Raji (cell line): ENCODE data around the gene APOA5.
A peak's percentile ranks its signal among the peaks of the same experiment; 100 is the strongest.

ENCODE experiments used
- POLR2A ChIP-seq: IDR thresholded peaks from 2 replicates; pipeline ENCODE4 v1.6.1; 2011; ENCODE audit warnings: low read depth, low read length, control low read depth; ENCODE audit not compliant: insufficient read depth

The APOA5 gene

DNA sequence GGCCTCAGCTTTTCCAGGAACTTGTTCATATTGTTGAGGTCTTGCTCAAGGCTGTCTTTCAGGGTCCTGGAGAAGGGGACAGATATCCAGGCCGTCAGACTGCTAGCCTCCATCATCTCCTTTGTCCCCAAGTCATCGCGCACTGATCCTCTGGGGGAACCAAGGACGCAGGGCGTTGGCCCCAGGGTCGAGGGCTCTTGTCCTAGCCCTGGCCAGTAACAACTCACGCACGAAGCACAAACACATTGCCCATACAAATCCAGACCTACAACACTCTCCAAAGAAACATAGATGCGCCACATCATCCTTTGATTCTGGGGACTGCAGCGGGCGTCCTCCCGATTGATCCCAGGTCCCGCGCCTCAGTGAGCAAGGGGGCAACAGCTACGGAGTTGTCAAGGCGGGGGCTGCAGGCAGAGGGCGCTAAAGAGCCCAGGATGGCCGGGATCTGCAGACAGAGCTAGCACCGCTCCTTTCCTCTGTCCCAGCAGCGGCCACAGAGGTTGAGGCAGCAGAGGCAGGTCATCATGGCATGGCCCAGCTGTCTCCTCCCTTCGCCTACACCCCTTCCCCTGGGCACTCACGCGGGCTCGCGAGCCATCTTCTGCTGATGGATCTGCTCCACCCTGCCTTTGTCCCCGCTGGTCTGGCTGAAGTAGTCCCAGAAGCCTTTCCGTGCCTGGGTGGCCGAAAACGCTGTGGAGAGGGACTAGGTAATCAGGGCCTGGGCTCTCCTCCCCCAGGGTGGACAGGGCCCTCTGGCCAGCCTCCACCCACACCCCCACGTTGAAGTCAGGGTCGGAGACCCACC, 472 bp downstream of the APOA5 start:
- no peak for TF ChIP-seq POLR2A

GRCh38 chr11:116790167-116791001, 1.3 kb downstream of the APOA5 start:
- TF ChIP-seq POLR2A: no peak

GRCh38 chr11:116788975-116789374, 2.7 kb downstream of the APOA5 start:
- TF ChIP-seq POLR2A: no peak

DNA sequence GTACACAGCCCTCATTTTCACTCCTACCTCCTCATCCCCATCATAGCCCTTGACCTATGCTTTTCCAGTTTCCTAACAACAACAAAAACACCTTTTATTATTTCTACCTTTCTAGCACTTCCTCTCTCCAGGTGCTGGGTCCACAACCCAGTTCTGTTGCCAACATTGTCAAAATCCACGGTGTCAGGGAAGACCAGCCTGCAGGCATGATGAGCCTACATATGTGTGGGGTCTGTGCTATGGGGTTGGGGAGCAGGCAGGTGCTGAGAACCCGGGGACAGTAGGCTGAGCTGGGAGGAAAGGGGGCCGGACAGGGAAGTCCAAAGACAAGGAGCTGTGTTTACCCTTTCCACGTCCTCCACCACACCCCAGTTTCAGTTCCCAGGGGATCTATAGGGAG, 3.1 kb downstream of the APOA5 start:
- TF ChIP-seq POLR2A: no peak

- TF ChIP-seq POLR2A: peak; percentile 84
Measured at GRCh38 chr11:116787786-116788486, 3.7 kb downstream of the APOA5 start, which contains the start of gene ZPR1. ZPR1 (minus strand) TSS chr11:116788023; CDS start chr11:116787990, 33 bp downstream.

GRCh38 chr11:116787436-116787785, 4.3 kb downstream of the APOA5 start:
- TF ChIP-seq POLR2A: no peak

DNA sequence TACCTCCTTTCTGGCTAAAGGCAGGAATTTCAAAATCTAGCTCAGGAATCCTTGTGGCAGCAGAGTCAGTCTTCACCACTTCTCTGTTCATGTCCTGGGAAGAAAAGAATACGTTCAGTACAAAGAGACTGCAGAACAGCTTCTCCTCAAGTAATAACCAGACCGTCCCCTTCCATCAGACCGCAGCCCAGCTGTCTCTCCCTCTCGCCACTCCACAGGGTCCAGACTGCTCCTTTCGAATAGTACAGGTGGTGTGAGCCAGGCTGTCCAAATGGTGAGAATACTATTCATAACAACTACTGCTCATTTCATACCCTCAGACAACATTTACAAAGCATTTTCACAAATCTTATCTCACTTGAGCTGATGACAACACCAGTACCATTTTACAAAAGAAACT, 4.7 kb downstream of the APOA5 start:
- TF ChIP-seq POLR2A: no peak

DNA sequence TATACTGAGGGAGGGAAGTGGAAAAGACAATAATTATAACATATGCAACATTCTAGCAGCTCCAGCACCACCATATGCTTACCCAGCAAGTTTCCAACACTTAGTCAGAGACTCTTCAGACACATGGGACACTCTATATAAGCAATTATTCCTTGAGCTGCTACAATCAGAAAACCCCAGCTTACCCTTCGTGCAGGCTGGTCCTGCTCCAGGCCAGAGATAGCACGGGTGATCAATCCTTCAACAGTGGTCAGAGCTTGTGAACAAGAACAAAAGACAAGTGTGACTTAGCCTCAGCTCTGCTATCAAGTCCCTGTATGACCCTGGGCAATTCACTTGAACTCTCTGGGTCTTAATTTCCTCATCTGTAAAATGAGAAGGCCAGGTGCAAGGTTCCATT, 5.4 kb downstream of the APOA5 start:
- TF ChIP-seq POLR2A: no peak

GRCh38 chr11:116782728-116783127, 9.0 kb downstream of the APOA5 start:
- TF ChIP-seq POLR2A: no peak

GRCh38 chr11:116778556-116778955, 13.1 kb downstream of the APOA5 start:
- no peak for TF ChIP-seq POLR2A

DNA sequence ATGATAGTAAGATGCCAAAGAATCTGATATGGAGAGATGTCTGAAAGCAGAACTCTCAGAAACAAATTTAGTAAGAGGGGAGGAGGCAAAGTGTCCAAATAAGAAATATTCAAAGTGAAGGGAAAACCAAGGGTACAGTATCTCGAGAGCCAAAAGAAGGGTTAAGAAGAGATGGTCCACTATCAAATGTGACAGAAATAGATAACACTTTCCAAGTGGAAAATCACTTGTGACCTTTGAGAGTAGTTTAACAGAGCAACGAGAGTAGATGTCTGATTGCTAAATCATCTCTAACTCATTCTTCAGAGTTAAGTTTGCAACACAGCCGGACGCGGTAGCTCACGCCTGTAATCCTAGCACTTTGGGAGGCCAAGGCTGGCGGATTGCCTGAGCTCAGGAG, 14.6 kb downstream of the APOA5 start:
- no peak for TF ChIP-seq POLR2A

DNA sequence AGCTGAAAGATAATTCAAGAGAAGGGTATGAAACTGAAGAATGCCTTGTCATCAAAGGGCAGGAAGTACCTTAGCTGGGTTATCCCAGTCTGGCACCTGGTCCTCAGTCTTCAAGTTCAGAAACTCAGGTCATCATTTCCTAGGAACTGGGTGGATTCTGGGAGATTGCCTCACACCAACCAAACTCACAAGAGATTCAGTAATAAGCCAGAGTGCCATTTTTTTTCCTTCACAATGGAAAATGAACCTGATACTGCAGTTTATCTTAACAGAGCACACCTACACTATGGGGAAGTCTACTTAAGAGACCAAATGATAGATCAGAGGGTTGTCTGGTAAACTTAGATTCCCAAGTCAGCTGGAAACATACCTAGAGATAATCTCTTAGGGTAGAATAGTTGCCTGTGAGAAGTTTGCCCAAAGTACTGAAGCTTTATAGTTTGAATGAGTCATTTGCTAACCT, 15.1 kb downstream of the APOA5 start:
- TF ChIP-seq POLR2A: no peak

GRCh38 chr11:116775975-116776374, 15.7 kb downstream of the APOA5 start:
- TF ChIP-seq POLR2A: no peak

GRCh38 chr11:116774661-116775060, 17.0 kb downstream of the APOA5 start:
- 0 out of 2 replicates have a peak, but pooled peaks have one; percentile 14 for TF ChIP-seq POLR2A
